K562 (cell line): ENCODE results near the gene HIF1A. TPM values are rescaled to one million over a fixed set of nuclear protein-coding genes. Genes with fewer than 3 reads are reported as not detected.

Experiments
- ATAC-seq: fragments of 200-7000 bp; cut with Tn5 transposase; 3 replicates; pipeline ENCODE4 v1.9.1; 2020; ENCODE audit warnings: moderate library complexity
- BruUV-seq: library from RNA; stranded (reverse); fragments of 400-500 nt; replicated peaks from 2 replicates; lab custom pipeline; 2021; lab: Mats Ljungman, UMichigan
- CTCF ChIA-PET: fragments of 300-600 bp; formaldehyde crosslinking; extraction: SDS; loops from one replicate; lab custom pipeline; 2021; ENCODE audit warnings: low intra/inter-chr PET ratio; lab: Yijun Ruan, JAX
- POLR2A ChIA-PET: fragments of 300-600, 350-650 bp; sonication (Branson Sonifier 250); formaldehyde crosslinking; extraction: SDS; loops from one replicate; lab custom pipeline; 2021; ENCODE audit warnings: antibody characterized with exemption, inconsistent platforms; lab: Yijun Ruan, JAX
- DNase-seq, 4 experiments: peaks; one replicate each; pipeline versions ENCODE4 v3.0.0 to v3.0.0-alpha.2; 2011 to 2018; ENCODE audit warnings: low spot score in 3 of 4, mixed read lengths in 3 of 4; ENCODE audit errors: extremely low read depth in 1 of 4
- FAIRE-seq: peaks from 2 replicates; lab custom pipeline; 2011; peaks lifted over from hg19 to GRCh38; lab: Jason Lieb, UNC
- H2AFZ ChIP-seq: 2 replicates; pipeline ENCODE4 v1.6.0; 2011; ENCODE audit warnings: low read depth, low read length, control low read depth, inconsistent platforms
- H3K27ac ChIP-seq: fragments of 200-600 bp; 3 replicates; pipeline ENCODE4 v1.8.0; 2011; ENCODE audit warnings: low read depth, mild to moderate bottlenecking, control low read depth, inconsistent platforms, low read length, moderate library complexity, mixed read lengths; ENCODE audit errors: extremely low read depth
- H3K27me3 ChIP-seq, 2 experiments: fragments of 300-600 bp in 1 of 2; 2 replicates in 1 of 2; 3 replicates in 1 of 2; pipeline versions ENCODE4 v1.6.0 to v1.8.0; 2011; ENCODE audit warnings: inconsistent platforms in 2 of 2, low read length in 2 of 2, mild to moderate bottlenecking in 1 of 2, mixed read lengths in 1 of 2, moderate library complexity in 1 of 2; ENCODE audit not compliant: control insufficient read depth in 2 of 2, insufficient read depth in 2 of 2
- H3K36me3 ChIP-seq: fragments of 300-600 bp; 3 replicates; pipeline ENCODE4 v1.8.0; 2011; ENCODE audit warnings: mild to moderate bottlenecking, low read length, inconsistent platforms; ENCODE audit not compliant: control insufficient read depth, insufficient read depth
- H3K4me1 ChIP-seq, 2 experiments: fragments of 200-600 bp in 1 of 2; replicated peaks in 1 of 2; 2 replicates in 1 of 2; 3 replicates in 1 of 2; pipeline versions ENCODE4 v1.5.1 to v1.8.0; 2011; ENCODE audit warnings: inconsistent platforms in 2 of 2, low read length in 2 of 2, mild to moderate bottlenecking in 1 of 2, mixed read lengths in 1 of 2, moderate library complexity in 1 of 2; ENCODE audit not compliant: control insufficient read depth in 2 of 2, insufficient read depth in 2 of 2
- H3K4me2 ChIP-seq: 2 replicates; pipeline ENCODE4 v1.6.1; 2011; ENCODE audit warnings: low read length, control low read depth, inconsistent platforms, mixed read lengths; ENCODE audit not compliant: insufficient read depth
- H3K4me3 ChIP-seq: fragments of 200-600 bp; sonication (generic), shearing (Covaris generic); 2 replicates; pipeline ENCODE4 v1.5.1; 2016; ENCODE audit warnings: control low read depth, inconsistent platforms
- H3K79me2 ChIP-seq: fragments of 200-600 bp; 3 replicates; pipeline ENCODE4 v1.8.0; 2011; ENCODE audit warnings: low read length, inconsistent platforms; ENCODE audit not compliant: control insufficient read depth, insufficient read depth
- H3K9ac ChIP-seq, 2 experiments: 2 replicates each; pipeline versions ENCODE4 v1.6.0 to v1.6.1; 2011; ENCODE audit warnings: low read depth in 2 of 2, low read length in 2 of 2, control low read depth in 1 of 2, inconsistent platforms in 1 of 2, mild to moderate bottlenecking in 1 of 2, mixed read lengths in 1 of 2; ENCODE audit not compliant: insufficient read depth in 1 of 2
- H3K9me1 ChIP-seq: one replicate; pipeline ENCODE4 v1.6.0; 2011; ENCODE audit warnings: inconsistent platforms, mild to moderate bottlenecking, low read length, moderate library complexity; ENCODE audit not compliant: control insufficient read depth, insufficient read depth
- H3K9me3 ChIP-seq: replicated peaks from 2 replicates; pipeline ENCODE4 v1.5.1; 2011; ENCODE audit warnings: low read depth, low read length, inconsistent platforms; ENCODE audit not compliant: control insufficient read depth, insufficient read depth
- H4K20me1 ChIP-seq: replicated peaks from 2 replicates; pipeline ENCODE4 v1.6.1; 2011; ENCODE audit warnings: low read length, inconsistent platforms, mixed read lengths; ENCODE audit not compliant: control insufficient read depth, insufficient read depth
- GABPA ChIP-seq: fragments of 200-800 bp; sonication (Bioruptor generic); conservative IDR thresholded peaks from 2 replicates; pipeline ENCODE4 v1.6.1; 2016; ENCODE audit warnings: low read depth, missing genetic modification characterization, missing compliant biosample characterization
- GTF2E2 ChIP-seq: fragments of 200-800 bp; sonication (Bioruptor generic); IDR thresholded peaks from 2 replicates; pipeline ENCODE4 v1.6.1; 2016; ENCODE audit warnings: missing genetic modification characterization, missing compliant biosample characterization
- HIVEP1 ChIP-seq: fragments of 250-450 bp; sonication (Bioruptor Pico); IDR thresholded peaks from 2 replicates; pipeline ENCODE4 v1.4.0; 2020; ENCODE audit warnings: mild to moderate bottlenecking
- NBN ChIP-seq: fragments of 450-650 bp; IDR thresholded peaks from 2 replicates; pipeline ENCODE4 v1.6.1; 2016; ENCODE audit warnings: low read depth, mild to moderate bottlenecking
- PTBP1 ChIP-seq: fragments of 200-400 bp; formaldehyde crosslinking; IDR thresholded peaks from 2 replicates; pipeline ENCODE4 v1.6.1; 2017; ENCODE audit warnings: low read depth, low read length
- TAF1 ChIP-seq: IDR thresholded peaks from 2 replicates; pipeline ENCODE4 v1.6.1; 2011; ENCODE audit warnings: mild to moderate bottlenecking, low read length, moderate library complexity; ENCODE audit not compliant: insufficient read depth, control insufficient read depth, severe bottlenecking; ENCODE audit errors: extremely low read depth
- TEAD4 ChIP-seq, 2 experiments: sonication (generic) in 1 of 2; formaldehyde crosslinking in 1 of 2; IDR thresholded peaks; 2 replicates each; pipeline versions ENCODE4 v1.6.1 to v1.8.0; 2012 to 2022; ENCODE audit warnings: borderline replicate concordance in 1 of 2, inconsistent platforms in 1 of 2, low read length in 1 of 2, mild to moderate bottlenecking in 1 of 2, missing genetic modification reagents in 1 of 2
- TRIM28 ChIP-seq: fragments of 450-650 bp; IDR thresholded peaks from 2 replicates; pipeline ENCODE4 v1.6.1; 2017
- WHSC1 ChIP-seq: IDR thresholded peaks from one replicate; pipeline ENCODE4 v1.6.1; 2012; ENCODE audit warnings: low read length, control low read depth, inconsistent platforms
- ZC3H8 ChIP-seq: fragments of 450-650 bp; IDR thresholded peaks from 2 replicates; pipeline ENCODE4 v1.6.1; 2017
- WGBS: fragments of 100-300 bp; shearing (Covaris generic); methylation state at CpG from one replicate; pipeline ENCODE4 v1.1.6; 2016; ENCODE audit warnings: low coverage, mixed read lengths; ENCODE audit not compliant: insufficient coverage; ENCODE audit errors: missing lambda C conversion rate; 5-methylcytosine and 5-hydroxymethylcytosine counted together
- in situ Hi-C: fragments of 300-500 bp; cut with MboI; formaldehyde crosslinking; loops from 4 replicates; pipeline ENCODE4 v1.15.0; 2018; ENCODE audit warnings: inconsistent platforms, mixed read lengths
- intact Hi-C: fragments of 100-400 bp; cut with micrococcal nuclease; formaldehyde crosslinking; loops from 2 replicates; pipeline ENCODE4 v1.14.2; 2022
- polyA plus RNA-seq, 8 experiments: library from polyadenylated mRNA; depleted of rRNA in 4 of 8; stranded (reverse) in 5 of 8; unstranded in 3 of 8; fragments of >200 nt; fragmentation: Nextera tagmentation in 2 of 8; fragmentation: Illumina TruSeq in 1 of 8; extraction: Ambion mirVana in 2 of 8; extraction: Trizol in 1 of 8; gene quantifications; 2 replicates each; pipeline versions ENCODE4 v1.2.1 to v1.2.3, GENCODE V29; 2011 to 2014; ENCODE audit warnings: inconsistent platforms in 1 of 8, missing spikeins in 1 of 8
- total RNA-seq, 7 experiments: library from RNA; depleted of rRNA in 6 of 7; stranded (reverse); fragments of >200 nt in 6 of 7; fragmentation: Illumina TruSeq in 2 of 7; extraction: Trizol in 2 of 7; gene quantifications; 2 replicates each; pipeline versions ENCODE4 v1.2.1 to v1.2.3, GENCODE V29; 2011 to 2021; ENCODE audit warnings: low replicate concordance in 1 of 7

HIF1A gene
- total and polyA plus RNA-seq, 9 of the 15 experiments (the other 6 are each of a cell fraction or from before 2014, with no cell fraction given), result 5.9 to 35.3 (median 24.2) TPM

GRCh38 chr14:61726778-61727658, 31.7 kb downstream of the HIF1A start:
- no peak overlapping the region for H3K9ac ChIP-seq
- H3K9me3 ChIP-seq, result no peaks in the 10 kb centered on the region
- H3K27me3 ChIP-seq, result no peaks in the 10 kb centered on the region
- no peaks in the 10 kb centered on the region for H3K9me1 ChIP-seq
- no peaks in the 10 kb centered on the region for H3K4me1 ChIP-seq
- TF ChIP-seq GABPA (no peak), TRIM28 (no peak), HIVEP1 (CRISPR knock-in tag) (no peak), TEAD4 (IDR thresholded peaks at IDR 0.05; ENCODE audit: low read length) (no peak), TEAD4 (CRISPR knock-in tag; IDR thresholded peaks at IDR 0.05; ENCODE audit: borderline replicate concordance) (no peak), ZC3H8 (no peak), PTBP1 (no peak), GTF2E2 (no peak), WHSC1 (no peak), TAF1 (no peak), NBN (no peak)
- TF ChIP-seq, all 486 proteins: peak for 0
- in situ Hi-C loops, result no loop called here
- Histone ChIP-seq H3K79me2 (no peaks in the 10 kb centered on the region; the same call in 2 of the 3 replicates), H3K27ac (no peak overlapping the region), H2AFZ (no peak overlapping the region), H3K36me3 (peaks cover 81% of the 10 kb centered on the region; the same call in 2 of the 3 replicates), H3K4me3 (no peak overlapping the region), H4K20me1 (no peaks in the 10 kb centered on the region), H3K4me2 (no peak overlapping the region)
- DNase-seq, result no peak
- ChIA-PET POLR2A (no interaction called here), CTCF (no interaction called here)
- WGBS, result 89% methylated on average over 7 of the region's 7 CpGs
- intact Hi-C loops, result loop anchor here (5.0 kb wide), 1 partner anchor 250 kb away; no protein-coding TSS in a partner anchor
- FAIRE-seq, result no peak
- no TSS peak for BruUV-seq
- ATAC-seq, result no peak
